CD1c-positive myeloid dendritic cell (primary cell): ENCODE data around the gene LONP1.

ENCODE experiments used
- DNase-seq: peaks from one replicate; pipeline ENCODE4 v3.0.0-alpha.2; 2016; ENCODE audit errors: extremely low spot score

Gene LONP1

DNA sequence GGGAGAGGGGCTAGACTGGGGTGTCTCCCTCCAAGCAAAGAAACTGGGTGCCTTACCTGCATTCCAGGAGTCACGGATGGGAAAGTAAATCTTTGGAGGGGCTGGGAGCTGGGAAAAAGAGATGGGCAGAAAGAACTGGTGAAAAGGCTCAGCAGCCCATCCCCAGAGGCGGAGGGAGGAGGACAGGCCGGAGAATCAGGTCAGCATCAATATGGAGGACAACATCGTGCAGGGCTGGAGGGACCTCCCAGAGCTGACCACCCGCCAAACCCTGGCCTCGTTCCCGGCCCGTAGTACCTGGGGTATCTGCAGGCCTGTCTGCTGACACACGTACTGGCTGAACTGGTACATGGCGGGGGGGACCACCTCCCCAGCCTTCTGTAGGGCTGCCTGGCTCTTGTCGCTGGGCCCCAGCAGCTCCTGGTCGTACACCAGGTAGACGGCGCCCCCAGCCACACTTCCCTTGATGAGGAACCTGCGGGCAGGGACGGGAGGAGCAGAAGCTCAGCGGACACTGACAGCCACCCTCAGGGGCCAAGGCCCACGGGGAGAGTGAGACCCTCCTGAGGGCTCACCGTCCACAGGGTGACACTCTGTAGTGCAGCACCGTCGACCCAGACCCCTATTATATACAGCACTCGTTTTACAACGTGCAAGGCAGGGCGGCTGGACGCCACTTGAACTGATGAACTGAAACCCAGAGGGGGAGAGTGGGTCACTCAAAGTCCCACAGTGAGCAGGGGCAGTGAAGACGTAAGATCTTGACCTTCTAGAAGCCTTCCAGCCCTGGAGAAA lies 40.5 kb downstream of the LONP1 start:
- DNase-seq, result no peak

DNA sequence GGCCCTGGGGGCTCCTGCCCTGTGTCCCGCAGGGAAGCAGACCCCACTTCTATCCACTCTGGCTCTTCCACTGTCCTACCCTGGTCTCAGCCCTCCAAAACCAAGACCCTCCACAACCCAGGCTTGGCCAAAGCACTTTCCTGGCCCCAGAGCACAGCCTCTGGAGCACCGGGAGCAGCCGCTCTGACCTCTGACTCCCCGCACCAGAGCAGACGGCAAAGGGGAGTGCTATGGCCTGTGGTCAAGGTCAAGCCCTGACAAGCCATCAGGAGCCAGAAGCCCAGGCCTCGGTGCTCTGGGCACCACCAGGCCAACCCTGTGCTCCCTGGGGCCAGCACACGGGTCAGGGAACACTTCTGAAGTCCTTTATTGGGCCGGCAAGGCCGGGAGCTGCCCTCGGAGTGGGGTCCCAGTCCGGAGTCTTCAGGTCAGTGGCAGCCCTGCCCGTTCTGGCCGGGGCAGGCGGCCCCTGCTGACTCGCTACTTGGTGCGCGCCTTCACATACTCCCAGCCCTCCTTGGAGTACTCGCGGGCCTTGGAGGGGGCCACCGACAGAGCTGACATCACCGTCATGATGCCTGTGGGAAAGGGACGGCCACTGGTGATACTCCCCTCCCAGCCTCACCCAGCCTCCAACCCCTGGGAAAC lies 41.8 kb downstream of the LONP1 start:
- no peak for DNase-seq

DNA sequence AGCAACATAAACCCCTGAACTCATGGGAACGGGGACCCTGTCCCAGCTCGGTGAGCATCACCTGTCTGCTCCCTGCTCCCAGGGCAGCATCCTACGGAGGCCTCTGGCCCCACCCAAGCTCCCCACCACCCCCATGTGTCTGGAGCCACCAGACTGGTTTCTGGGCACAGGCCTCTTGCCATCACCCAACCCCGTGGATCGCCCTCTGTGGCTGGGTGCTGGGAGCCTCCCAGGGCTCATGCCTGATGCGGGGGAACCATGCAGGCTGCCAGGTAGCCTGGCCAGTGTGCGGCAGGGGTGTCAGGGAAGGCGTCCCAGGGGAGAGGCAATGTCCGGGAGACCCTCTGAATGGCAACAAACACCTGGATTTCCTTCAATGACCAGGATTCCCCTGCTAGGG lies 42.4 kb downstream of the LONP1 start:
- DNase-seq, result no peak

DNA sequence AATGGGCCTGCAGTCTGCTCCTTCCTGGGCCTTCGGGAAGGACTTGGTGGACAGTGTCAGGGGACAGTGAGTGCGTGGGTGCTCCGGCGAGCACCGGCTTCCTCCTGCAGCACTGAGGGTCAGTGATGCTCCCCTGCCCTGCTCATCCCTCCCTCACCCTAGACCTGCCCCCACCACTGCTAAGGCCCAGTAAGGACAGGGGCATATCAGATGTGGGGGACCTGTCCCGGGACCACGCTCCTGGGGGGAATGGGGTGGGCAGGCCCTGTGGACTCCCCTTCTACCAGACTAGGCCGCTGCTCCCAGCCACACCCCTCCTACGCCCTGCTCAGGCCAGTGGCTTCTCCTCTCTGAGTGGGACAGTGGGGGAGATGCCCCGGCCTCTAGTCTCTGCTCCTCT lies 42.8 kb downstream of the LONP1 start:
- no peak for DNase-seq

DNA sequence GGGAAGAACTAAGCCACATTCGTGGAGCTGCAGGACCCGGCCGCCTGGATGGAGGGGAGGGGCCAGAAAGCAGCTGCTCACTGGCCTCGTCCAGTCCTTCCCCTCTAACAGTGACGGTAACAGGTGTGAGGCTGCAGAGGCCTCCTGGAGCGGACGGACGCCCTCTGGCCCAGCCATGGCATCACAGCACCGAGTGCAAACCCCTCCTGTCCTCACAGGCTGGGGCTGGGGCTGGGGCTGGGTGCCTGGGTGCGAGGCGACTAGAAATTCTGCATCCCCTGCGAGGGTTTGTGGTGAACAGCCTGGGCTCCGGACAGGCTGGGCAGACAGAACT lies 43.2 kb downstream of the LONP1 start:
- DNase-seq, result no peak

DNA sequence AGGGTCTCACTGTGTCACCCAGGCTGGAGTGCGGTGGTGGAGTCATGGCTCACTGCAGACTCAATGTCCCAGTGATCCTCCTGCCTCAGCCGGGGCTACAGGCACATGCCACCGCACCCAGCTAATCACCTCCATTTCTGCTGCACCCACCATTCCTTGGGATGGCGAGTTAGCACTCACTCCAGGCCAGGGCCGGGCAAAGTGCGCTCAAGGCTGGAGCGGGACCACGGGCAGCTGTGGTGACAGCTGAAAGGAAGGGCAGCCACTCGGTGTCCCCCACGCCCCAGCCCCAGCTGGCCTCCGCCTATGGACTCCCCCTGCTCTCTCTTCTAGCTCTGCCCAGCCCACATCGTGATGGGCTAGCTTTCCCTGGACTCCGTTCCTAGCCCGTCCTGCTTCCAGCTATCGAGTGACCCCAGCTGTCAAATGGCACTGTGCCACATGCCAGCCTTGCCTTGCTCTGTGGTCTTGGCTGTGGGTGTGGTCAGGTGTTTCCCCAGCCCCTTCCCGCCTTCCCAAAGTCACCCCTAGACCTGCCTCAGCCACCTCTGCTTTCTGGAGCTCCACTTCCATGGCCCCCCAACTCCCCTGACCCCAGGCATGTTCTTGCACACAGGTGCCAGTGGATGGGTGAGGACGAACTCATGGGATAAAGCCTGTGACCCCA lies 43.7 kb downstream of the LONP1 start:
- no peak for DNase-seq

DNA sequence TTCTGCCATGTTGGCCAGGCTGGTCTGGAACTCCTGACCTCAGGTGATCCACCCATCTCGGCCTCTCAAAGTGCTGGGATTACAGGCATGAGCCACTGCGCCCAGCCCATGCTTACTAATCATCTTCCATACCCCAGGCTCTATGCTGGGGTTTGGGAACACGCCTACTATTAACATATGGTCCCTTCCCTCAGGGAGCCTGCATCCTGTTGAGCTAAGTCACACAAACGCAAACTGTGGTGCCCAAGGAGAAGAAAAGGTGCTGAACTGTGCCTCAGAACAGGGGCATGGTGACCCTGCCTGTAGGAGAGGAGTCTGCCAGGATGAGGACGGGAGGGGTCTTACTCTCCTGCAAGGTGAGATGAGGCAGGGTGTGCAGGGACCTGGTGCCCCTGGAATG lies 45.2 kb downstream of the LONP1 start:
- no peak for DNase-seq

DNA sequence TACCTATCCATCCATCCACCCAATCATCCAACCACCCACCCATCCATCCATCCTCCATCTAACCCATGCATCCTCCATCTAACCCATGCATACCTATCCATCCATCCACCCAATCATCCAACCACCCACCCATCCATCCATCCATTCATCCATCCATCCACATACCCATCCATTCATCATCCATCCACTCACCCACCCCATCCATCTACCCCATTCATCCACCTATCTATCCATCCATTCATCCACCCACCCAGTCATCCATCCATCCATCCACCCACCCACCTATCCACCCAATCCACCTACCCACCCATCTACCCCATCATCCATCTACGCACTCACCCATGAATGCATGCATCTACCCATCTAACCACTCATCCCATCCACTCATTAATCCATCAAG lies 46.2 kb downstream of the LONP1 start:
- no peak for DNase-seq

DNA sequence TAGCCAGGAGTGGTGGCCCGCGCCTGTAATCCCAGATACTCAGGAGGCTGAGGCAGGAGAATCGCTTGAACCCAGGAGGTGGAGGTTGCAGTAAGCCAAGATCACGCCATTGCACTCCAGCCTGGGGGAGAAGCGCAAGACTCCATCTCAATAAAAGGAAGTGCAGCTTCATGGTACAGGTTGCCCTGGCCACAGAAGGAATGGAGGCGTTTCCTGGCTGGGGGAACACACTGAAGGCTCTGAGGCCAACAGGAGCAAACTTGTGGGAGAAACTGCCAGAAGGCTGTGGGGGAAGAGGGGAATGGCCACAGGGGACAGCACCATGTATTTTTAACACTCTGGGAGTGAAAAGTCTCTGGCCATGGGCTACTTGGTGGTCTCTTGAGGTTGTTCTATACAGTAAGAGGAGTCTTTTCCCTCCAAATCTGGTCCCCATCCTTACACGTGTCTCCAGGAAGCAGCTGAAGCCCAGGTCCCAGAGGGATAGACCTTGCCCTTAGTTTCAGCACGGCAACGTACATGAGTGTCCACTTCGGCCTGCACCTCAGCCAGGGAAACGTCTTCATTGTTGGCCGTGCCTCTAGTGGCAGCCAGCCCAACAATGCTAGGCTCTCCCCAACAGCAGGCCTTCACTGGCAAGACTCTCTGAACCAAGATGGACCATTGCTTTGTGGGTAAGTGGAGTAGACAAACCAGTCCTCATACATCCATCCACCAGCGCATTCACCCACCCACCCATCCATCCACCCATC lies 47.1 kb downstream of the LONP1 start:
- DNase-seq, result no peak

DNA sequence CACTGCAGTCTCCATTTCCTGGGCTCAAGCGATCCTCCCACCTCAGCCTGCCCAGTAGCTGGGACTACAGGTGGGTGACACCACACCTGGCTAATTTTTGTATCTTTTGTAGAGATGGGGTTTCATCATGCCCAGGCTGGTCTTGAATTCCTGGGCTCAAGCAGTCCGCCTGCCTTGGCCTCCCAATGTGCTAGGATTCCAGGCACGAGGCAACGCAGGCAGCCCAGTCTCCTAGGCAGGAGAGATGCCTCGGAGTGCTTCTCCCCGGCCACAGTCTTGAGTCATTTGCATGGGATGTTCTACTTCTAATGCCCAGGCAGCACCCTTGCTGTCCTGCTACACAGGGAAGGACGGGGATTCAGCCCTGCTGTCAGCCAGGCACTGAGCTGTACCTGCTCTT lies 48.3 kb downstream of the LONP1 start:
- DNase-seq, result no peak

DNA sequence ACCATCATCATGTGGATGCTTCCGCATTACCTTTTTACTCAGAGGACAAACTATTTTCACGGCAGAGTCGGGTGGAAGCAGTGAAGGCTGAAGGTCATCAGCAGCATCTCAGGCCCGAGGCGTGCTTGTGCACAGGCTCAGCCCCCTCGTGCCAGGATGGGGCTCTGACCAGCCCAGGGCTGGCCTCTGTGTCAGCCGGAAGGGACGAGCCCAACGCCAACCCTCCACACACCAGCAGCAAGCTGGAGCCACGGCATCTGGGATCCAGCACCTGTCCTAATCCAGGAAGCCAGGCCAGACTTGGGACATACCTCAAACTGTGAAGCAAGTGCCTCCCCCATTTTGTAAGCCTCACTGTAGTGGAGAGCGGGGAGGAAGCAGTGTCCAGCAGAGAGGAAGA lies 50.7 kb downstream of the LONP1 start:
- no peak for DNase-seq

DNA sequence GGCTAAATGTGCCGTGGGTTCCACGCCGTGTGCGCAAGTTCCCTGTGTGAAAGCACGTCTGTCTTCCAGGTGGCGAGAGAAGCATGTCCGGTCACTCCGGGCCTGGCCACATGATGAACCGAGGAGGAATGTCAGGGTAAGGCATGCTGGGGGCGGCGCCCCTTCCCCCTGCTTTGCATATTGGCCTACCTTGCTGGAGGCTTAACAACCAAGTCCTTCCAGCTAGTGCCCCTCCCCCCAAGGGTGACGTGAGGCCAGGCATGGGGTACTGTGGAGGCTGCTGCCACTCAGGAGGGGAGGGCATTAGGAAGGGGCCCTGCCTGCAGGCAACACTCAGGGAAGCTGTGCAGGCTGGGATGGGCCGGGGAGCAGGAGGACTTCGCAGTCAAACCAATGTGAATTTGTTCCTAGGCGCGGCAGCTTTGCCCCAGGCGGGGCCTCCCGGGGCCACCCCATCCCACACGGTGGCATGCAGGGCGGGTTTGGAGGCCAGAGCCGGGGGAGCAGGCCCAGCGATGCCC lies 52.1 kb downstream of the LONP1 start:
- DNase-seq, result no peak

DNA sequence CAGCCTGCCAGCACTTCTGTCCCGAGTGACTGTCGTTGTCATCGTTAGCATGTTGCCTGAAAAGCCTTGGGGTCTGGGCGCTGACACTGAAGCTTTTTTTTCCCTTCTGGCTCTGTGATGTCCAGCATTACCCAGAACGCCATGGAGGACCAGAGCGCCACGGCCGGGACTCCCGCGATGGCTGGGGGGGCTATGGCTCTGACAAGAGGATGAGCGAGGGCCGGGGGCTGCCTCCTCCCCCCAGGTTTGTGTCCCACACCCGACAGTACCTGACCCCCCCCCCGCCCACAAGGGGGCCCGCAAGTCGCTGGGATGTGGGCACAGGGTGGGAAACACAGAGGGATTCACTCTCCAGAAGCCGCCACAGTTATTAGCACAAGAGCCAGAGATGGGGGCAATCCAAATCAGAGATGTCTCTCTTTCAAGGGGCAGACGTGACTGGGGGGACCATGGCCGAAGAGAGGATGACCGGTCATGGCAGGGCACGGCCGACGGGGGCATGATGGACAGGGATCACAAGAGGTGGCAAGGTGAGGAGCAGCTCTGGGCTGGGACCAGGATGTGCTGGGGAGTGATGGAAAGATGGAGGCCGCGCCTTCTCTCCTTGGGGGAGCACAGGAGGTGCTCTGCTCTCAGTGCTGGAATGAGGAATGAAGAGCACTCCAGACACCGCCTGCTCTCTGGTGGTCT lies 52.9 kb downstream of the LONP1 start:
- DNase-seq, result no peak

DNA sequence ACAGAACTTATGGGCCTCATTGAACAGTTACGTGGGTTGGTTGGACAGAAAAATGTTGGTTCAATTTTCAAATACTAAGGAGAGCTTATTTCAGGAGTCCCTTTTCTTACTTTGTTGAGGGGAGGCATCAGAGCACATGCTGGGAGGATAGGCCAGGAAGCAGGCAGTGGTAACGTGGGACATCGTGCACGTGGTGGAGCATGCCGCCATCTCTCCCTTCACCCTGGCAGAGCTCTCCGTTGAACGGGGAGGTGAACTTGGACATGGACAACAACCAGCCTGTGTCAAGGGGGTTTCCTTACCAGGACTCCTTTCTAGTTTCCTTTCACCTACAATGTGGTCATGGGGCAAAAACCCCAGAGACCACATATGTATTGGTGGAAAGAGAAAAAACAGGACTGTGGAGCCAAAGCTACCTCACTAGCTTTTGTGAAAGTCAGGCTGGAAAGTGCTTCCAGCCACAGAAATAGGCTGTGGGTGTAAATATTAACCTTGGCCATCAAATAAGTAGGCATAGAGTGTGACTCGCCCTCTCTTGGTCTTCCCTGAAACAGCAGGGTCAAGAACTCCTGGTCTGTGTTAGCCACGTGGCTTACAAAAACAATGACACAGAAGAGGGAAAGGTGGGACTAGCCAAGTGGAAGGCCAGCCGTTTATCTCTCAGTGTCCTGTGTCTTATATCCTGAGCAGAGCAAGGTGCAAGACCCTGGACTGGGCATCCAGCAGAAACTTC lies 54.0 kb downstream of the LONP1 start:
- no peak for DNase-seq

DNA sequence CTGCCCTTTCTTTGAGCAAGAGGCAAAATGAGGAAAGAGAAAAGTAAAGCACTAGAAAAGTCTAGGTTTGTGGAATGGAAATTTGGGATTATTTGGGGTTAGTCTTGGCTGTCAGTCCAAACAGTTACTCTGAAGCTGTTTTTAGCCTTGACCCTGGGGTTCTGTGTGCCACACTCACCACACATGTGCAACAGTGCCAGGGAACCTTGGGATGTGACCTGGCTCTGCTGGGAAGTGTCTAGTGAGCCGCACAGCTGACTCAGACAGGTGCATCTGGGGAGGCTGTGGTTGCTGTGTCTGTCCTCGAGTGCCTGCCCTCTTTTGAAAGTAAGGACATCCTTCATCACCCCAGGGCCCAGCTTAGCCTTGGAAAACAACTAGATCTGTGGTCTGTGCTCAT lies 55.4 kb downstream of the LONP1 start:
- no peak for DNase-seq

DNA sequence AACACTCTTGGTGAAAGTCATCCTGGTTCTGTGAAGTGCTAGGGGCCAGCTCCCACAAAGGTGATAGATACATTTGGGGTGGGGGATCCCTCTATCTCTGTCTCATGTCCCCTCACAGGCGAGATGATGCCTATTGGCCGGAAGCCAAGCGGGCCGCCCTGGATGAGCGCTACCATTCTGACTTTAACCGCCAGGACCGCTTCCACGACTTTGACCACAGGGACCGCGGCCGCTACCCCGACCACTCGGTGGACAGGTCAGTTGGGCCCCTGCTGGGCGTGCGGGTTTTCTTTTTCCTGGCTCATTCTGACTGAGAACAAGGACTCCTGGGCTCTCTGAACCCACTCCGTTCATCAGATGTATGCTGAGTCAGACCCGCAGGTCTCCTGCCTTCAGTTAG lies 56.0 kb downstream of the LONP1 start:
- DNase-seq, result no peak

DNA sequence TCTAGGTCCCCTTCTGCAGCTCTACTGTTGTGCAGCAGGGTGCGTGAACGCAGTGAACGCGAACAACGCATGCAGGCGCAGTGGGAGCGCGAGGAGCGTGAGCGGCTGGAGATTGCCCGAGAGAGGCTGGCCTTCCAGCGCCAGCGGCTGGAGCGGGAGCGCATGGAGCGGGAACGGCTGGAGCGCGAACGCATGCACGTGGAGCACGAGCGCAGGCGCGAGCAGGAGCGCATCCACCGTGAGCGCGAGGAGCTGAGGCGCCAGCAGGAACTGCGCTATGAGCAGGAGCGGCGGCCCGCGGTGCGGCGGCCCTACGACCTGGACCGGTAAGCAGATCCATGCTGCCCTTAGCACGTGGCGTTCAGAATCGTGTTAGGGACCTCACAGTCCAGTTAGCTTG lies 58.5 kb downstream of the LONP1 start:
- no peak for DNase-seq

DNA sequence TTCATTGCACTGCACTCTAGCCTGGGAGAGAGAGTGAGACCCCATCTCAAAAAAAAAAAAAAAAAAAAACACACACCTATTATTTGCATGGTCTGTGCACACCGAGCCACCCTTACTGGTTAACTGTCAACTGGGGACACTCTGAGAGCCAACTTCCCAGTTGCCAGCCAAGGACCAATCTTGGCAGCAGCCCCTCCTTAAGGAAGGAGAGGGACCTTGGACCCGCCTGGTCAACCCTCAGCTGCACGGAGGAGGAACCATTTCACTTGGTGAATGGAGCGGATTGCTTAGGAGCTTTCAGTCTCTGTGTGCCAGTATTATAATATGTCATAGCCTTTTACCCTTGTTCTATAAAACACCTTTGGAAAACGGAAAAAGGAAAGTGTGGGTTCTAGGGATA lies 64.5 kb downstream of the LONP1 start:
- DNase-seq, result no peak

DNA sequence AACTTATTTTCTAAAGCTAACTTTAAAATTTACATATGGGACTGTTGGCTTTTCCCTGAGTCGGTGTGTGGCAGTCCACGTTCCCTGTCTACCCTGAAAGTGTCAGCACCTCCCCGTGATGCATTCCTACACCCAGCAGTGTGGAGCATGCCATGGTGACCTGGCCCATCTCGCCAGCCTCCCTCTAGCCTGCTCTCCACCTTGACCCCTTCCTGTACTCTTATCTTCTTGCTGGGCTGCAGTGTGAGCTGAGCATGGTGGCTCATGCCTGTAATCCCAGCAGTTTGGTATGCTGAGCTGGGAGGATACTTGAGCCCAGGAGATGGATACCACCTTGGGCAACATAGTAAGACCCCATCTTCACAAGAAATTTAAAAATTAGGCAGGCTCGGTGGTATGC lies 65.0 kb downstream of the LONP1 start:
- no peak for DNase-seq

DNA sequence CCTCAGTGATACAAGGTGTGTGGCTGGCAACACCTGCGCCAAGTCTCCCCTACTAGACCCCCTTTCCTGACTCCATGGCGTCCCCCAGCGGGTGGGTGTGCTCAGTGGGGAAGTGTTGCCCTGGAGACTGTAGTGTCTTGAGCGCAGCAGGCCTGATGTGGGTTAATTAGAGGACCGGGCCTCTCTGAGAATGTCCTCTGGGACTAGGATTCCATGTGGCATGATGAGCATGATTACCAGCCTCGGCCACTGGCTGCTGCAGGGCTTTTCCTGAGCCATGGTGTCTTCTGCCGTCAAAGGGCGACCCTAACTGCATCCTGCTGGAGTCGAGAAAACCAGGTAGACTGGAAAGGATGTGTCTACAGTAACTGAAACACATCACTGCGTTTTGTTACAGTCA lies 67.7 kb downstream of the LONP1 start:
- DNase-seq, result no peak

DNA sequence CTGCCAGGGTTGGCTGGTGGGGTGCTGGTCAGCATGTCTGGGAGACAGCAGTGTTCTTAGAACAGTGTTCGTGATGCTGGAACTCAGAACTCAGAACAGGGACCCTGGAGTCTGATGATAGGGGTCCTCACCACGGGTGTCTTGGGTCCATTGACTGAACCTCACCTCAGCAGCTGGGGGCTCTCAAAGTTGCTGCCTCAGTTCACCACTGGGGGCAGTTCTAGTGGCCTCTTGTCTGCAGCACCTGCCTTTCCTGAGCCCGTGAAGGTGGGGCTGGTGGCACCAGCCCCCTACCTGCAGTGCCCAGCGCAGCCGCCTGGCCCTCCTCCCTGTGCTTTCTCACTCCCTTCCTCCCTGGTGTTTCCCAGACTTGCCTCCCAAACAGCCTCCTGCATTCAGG lies 68.6 kb downstream of the LONP1 start:
- no peak for DNase-seq
